Measurements from ENCODE around the gene ATG2B.

ATG2B gene

DNA sequence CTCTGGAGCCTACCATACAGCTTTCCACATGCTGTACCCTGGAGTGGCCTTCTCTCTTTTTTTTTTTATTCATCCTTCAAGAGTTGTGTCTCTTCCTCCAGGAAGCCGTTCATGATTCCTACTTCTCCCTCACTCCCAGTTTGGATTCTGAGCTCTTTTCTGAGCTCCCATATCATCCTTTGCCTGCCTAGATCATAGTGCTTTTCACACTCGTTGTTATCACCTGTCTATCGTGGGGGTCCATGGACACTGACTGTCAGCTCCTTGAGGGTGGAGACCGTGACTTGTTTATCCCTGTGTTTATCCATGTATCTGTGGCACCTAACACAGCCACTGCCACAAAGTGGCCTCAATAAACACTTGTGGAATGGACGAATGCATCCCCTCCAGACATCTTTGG is 35.8 kb upstream of the ATG2B start:
- TF ChIP-seq POLR2AphosphoS5 (IDR thresholded peaks at IDR 0.05; ENCODE audit: low read depth, low read length), result no peak
- TF ChIP-seq PAX5 (IDR thresholded peaks at IDR 0.05; ENCODE audit: insufficient read depth, low read length, severe bottlenecking), result no peak
- FAIRE-seq, result no peak

DNA sequence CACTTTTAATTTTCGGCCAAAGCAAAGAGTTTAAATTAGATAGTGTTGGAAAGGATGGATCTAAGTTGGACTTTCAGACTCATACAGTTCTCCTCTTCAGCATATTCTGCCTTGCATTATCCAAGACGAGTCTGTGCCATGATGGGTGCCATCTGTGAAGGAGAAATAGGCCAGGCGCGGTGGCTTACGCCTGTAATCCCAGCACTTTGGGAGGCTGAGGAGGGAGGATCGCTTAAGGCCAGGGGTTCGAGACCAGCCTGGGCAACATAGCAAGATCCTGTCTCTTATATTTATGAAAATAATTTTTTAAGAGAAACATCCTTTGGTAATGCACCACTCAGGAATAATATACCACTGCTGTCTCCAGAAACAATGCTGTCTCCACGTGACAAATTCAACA is 35.3 kb upstream of the ATG2B start:
- no peak for DNase-seq (ENCODE audit: insufficient read length, low spot score)
- no peak for TF ChIP-seq POU2F2 (IDR thresholded peaks at IDR 0.05; ENCODE audit: low read depth, low read length)
- no peak for TF ChIP-seq TAF1 (IDR thresholded peaks at IDR 0.05; ENCODE audit: low read depth, low read length)
- TF ChIP-seq PAX5 (IDR thresholded peaks at IDR 0.05; ENCODE audit: insufficient read depth, low read length, severe bottlenecking), result no peak
- TF ChIP-seq POLR2AphosphoS5 (IDR thresholded peaks at IDR 0.05; ENCODE audit: low read depth, low read length), result no peak
- TF ChIP-seq POLR2A (IDR thresholded peaks at IDR 0.05; ENCODE audit: low read depth, low read length), result no peak
- no peak for TF ChIP-seq SPI1 (IDR thresholded peaks at IDR 0.05; ENCODE audit: low read depth, low read length)
- no peak for FAIRE-seq

More for the DNA sequence above, 35.8 kb upstream of the ATG2B start:
- no peak for DNase-seq (ENCODE audit: insufficient read length, low spot score)

- FAIRE-seq, result no peak
These were observed 31.1 kb upstream of the ATG2B start for GRCh38 chr14:96394047-96394815.

DNA sequence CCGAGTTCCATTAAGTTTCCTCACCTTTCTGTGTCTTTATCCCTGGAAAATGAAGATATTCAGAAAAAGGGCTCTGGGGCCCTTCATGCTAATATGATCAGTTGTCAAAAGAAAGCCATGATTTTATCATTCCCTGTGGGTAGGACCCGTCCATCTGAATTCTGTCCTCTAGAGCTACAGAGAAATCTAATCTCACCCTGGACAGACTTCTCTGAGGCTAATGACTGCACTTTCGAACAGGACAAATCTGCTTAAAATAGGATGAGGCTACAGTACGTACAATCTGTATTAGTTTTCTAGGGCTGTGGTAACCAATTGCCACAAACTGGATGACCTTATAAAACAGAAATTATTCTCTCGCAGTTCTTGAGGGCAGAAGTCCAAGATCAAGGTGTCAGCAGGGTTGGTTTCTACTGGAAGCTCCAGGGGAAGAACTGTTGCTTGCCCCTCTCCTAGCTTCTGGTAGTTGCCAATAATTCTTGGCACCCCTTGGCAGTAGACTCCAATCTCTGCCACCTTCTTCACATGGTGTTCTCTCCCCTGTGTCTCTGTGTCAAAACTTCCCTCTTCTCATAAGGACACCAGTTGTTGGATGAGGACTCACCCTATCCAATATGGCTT is 30.0 kb upstream of the ATG2B start:
- FAIRE-seq (no peak), DNase-seq (ENCODE audit: insufficient read length, low spot score) (no peak)
- TF ChIP-seq PAX5 (IDR thresholded peaks at IDR 0.05; ENCODE audit: insufficient read depth, low read length, severe bottlenecking) (no peak), SPI1 (IDR thresholded peaks at IDR 0.05; ENCODE audit: low read depth, low read length) (no peak), POLR2AphosphoS5 (IDR thresholded peaks at IDR 0.05; ENCODE audit: low read depth, low read length) (no peak), TAF1 (IDR thresholded peaks at IDR 0.05; ENCODE audit: low read depth, low read length) (no peak), POLR2A (IDR thresholded peaks at IDR 0.05; ENCODE audit: low read depth, low read length) (no peak), POU2F2 (IDR thresholded peaks at IDR 0.05; ENCODE audit: low read depth, low read length) (no peak)

More at GRCh38 chr14:96394047-96394815, 31.1 kb upstream of the ATG2B start:
- DNase-seq (ENCODE audit: insufficient read length, low spot score), result no peak
- no peak for TF ChIP-seq TAF1 (IDR thresholded peaks at IDR 0.05; ENCODE audit: low read depth, low read length)
- no peak for TF ChIP-seq POU2F2 (IDR thresholded peaks at IDR 0.05; ENCODE audit: low read depth, low read length)
- no peak for TF ChIP-seq SPI1 (IDR thresholded peaks at IDR 0.05; ENCODE audit: low read depth, low read length)
- TF ChIP-seq PAX5 (IDR thresholded peaks at IDR 0.05; ENCODE audit: insufficient read depth, low read length, severe bottlenecking), result no peak
- no peak for TF ChIP-seq POLR2AphosphoS5 (IDR thresholded peaks at IDR 0.05; ENCODE audit: low read depth, low read length)
- no peak for TF ChIP-seq POLR2A (IDR thresholded peaks at IDR 0.05; ENCODE audit: low read depth, low read length)

- DNase-seq (ENCODE audit: insufficient read length, low spot score), result peak; percentile 93
- TF ChIP-seq TAF1 (IDR thresholded peaks at IDR 0.05; ENCODE audit: low read depth, low read length) (no peak), POLR2AphosphoS5 (IDR thresholded peaks at IDR 0.05; ENCODE audit: low read depth, low read length) (peak; percentile 51; the same call in 1 of the 2 replicates)
- FAIRE-seq, result peak; percentile 98
These were observed 28.4 kb upstream of the ATG2B start for GRCh38 chr14:96391293-96392118.

- no peak for TF ChIP-seq POU2F2 (IDR thresholded peaks at IDR 0.05; ENCODE audit: low read depth, low read length)
- no peak for TF ChIP-seq TAF1 (IDR thresholded peaks at IDR 0.05; ENCODE audit: low read depth, low read length)
- no peak for TF ChIP-seq POLR2AphosphoS5 (IDR thresholded peaks at IDR 0.05; ENCODE audit: low read depth, low read length)
- no peak for TF ChIP-seq SPI1 (IDR thresholded peaks at IDR 0.05; ENCODE audit: low read depth, low read length)
- no peak for TF ChIP-seq POLR2A (IDR thresholded peaks at IDR 0.05; ENCODE audit: low read depth, low read length)
- TF ChIP-seq PAX5 (IDR thresholded peaks at IDR 0.05; ENCODE audit: insufficient read depth, low read length, severe bottlenecking), result no peak
- no peak for FAIRE-seq
- no peak for DNase-seq (ENCODE audit: insufficient read length, low spot score)
These were observed 27.8 kb upstream of the ATG2B start for GRCh38 chr14:96390965-96391292.

DNA sequence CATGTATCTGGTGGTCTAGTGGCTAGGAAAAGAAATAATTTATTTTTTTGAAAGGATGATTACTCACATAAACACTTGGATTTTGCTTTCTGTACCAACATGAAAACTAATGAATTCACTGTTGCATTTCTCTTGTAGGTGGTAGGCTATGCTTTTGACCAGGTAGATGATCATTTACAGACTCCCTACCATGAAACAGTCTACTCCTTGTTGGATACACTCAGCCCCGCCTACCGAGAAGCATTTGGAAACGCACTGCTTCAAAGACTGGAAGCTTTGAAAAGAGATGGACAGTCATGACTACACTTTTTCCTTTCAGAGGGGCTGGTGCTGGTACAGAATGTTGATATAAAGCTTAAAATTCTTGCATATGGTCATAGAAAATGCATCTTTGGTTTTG is 22.2 kb upstream of the ATG2B start:
- TF ChIP-seq PAX5 (IDR thresholded peaks at IDR 0.05; ENCODE audit: insufficient read depth, low read length, severe bottlenecking), result no peak
- TF ChIP-seq POLR2AphosphoS5 (IDR thresholded peaks at IDR 0.05; ENCODE audit: low read depth, low read length), result no peak
- TF ChIP-seq TAF1 (IDR thresholded peaks at IDR 0.05; ENCODE audit: low read depth, low read length), result no peak
- DNase-seq (ENCODE audit: insufficient read length, low spot score) (no peak), FAIRE-seq (no peak)

DNA sequence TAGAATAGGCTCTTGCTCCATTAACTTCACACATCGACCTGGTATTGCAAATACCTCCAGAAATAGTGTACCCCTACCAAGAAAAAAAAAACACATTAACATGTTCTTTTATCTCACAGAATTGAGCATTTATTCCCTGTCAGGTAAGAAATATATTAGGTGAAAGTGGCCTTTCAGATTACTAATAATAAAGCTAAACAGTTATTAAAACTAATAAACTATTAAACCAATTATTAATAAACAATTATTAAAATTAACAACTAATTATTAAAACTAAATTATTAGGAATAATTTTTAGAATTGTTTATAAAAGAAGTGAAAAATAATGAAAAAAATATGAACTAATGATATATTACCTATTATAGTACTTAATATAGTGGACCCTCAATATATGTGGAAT is 21.6 kb upstream of the ATG2B start:
- DNase-seq (ENCODE audit: insufficient read length, low spot score), result no peak
- TF ChIP-seq PAX5 (IDR thresholded peaks at IDR 0.05; ENCODE audit: insufficient read depth, low read length, severe bottlenecking), result no peak
- TF ChIP-seq POLR2AphosphoS5 (IDR thresholded peaks at IDR 0.05; ENCODE audit: low read depth, low read length), result no peak
- no peak for TF ChIP-seq SPI1 (IDR thresholded peaks at IDR 0.05; ENCODE audit: low read depth, low read length)
- no peak for TF ChIP-seq POU2F2 (IDR thresholded peaks at IDR 0.05; ENCODE audit: low read depth, low read length)
- no peak for FAIRE-seq

DNA sequence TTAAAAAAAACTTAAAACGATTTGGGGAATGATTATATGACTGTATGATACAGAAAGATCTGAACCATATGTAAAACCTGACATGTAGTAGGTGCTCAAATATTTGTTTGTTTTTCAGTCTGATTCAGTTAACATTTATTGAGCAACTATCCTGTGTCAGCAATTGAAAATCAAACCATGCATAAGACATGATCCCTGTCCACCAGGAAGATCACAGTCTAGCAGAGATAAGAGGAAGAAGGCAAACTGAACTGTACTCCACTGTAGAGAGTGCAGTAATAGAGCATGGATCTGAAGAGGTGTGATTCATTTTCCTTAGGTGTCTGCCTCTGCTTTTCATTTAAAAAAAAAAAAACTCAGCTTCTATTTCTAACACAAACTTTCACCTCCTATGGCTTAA is 20.9 kb upstream of the ATG2B start:
- FAIRE-seq, result peak; percentile 5
- TF ChIP-seq POLR2A (IDR thresholded peaks at IDR 0.05; ENCODE audit: low read depth, low read length), result no peak
- DNase-seq (ENCODE audit: insufficient read length, low spot score), result no peak

DNA sequence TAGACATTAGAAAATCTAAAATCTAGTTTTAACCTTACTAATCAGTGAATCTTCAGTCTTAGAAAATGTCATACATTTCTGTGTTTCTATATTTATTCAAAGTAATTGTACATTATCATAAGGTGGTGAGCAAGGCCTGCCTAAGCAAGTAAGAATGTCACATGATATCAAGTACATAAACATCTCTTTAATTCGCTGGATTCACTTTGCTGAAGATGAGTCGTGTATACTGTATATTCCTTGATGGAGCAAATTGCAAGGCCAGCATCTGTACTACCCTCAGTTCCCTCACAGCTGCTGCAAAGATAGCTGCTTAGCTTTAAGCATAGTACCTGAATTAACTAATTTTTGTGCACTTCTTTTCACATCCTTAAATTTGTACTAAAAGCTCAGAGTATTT is 20.3 kb upstream of the ATG2B start:
- FAIRE-seq, result no peak

More for the DNA sequence above, 20.3 kb upstream of the ATG2B start:
- TF ChIP-seq POU2F2 (IDR thresholded peaks at IDR 0.05; ENCODE audit: low read depth, low read length) (no peak), PAX5 (IDR thresholded peaks at IDR 0.05; ENCODE audit: insufficient read depth, low read length, severe bottlenecking) (no peak), POLR2AphosphoS5 (IDR thresholded peaks at IDR 0.05; ENCODE audit: low read depth, low read length) (no peak), SPI1 (IDR thresholded peaks at IDR 0.05; ENCODE audit: low read depth, low read length) (no peak), POLR2A (IDR thresholded peaks at IDR 0.05; ENCODE audit: low read depth, low read length) (no peak), TAF1 (IDR thresholded peaks at IDR 0.05; ENCODE audit: low read depth, low read length) (no peak)
- DNase-seq (ENCODE audit: insufficient read length, low spot score), result no peak

All from GM12891 (cell line).